Transverse colon (tissue), 3 donors: ENCODE measurements around the gene PPM1L.

Source experiments
- CTCF ChIP-seq, 5 experiments: fragments of 200-600 bp in 3 of 5; fragments of 450-650 bp in 2 of 5; sonication (generic) in 3 of 5; IDR thresholded peaks; 1 replicate in 2 of 5; 2 replicates in 3 of 5; pipeline ENCODE4 v1.5.1; 2016 to 2017; ENCODE audit warnings: antibody characterized with exemption in 5 of 5, inconsistent platforms in 3 of 5, mild to moderate bottlenecking in 2 of 5, moderate library complexity in 1 of 5
- POLR2A ChIP-seq: fragments of 450-650 bp; IDR thresholded peaks from one replicate; pipeline ENCODE4 v1.6.1; 2016; ENCODE audit warnings: antibody characterized with exemption, mild to moderate bottlenecking, moderate library complexity

GRCh38 chr3:160826991-160827390 lies 71.0 kb downstream of the PPM1L start:
- TF ChIP-seq CTCF (IDR thresholded peaks at IDR 0.05) (no peak), POLR2A (no peak)
